ENCODE data around the gene DLL1. TPM values are rescaled to one million over a fixed set of nuclear protein-coding genes. Genes with fewer than 3 reads are reported as not detected.
A peak's percentile ranks its signal among the peaks of the same experiment; 100 is the strongest.

The DLL1 gene
- total and polyA plus RNA-seq, 7 donors, result 1.1 to 13.6 (median 4.6) TPM

- Histone ChIP-seq H3K9me3 (no peaks in the 10 kb centered on the region), H3K4me1 (no peaks in the 10 kb centered on the region), H3K4me3 (no peak overlapping the region), H3K27me3 (peaks cover 0 to 8% (median 3%) of the 10 kb centered on the region in 3 donors), H3K27ac (no peak overlapping the region), H3K36me3 (no peaks in the 10 kb centered on the region)
- 83% methylated on average over 5 of the region's 5 CpGs for WGBS, 2 donors
- peak; percentile 35 for DNase-seq
- intact Hi-C loops (cut with DNase I), result no loop called here
- TF ChIP-seq CTCF (IDR thresholded peaks at IDR 0.05) (no peak), POLR2A (IDR thresholded peaks at IDR 0.05) (no peak), EP300 (IDR thresholded peaks at IDR 0.05) (no peak), POLR2AphosphoS5 (IDR thresholded peaks at IDR 0.05) (no peak)
These were observed 31.6 kb downstream of the DLL1 start for GRCh38 chr6:170259278-170259677.

- intact Hi-C loops (cut with DNase I), result no loop called here
- Histone ChIP-seq H3K4me1 (no peaks in the 10 kb centered on the region), H3K27me3 (peaks cover 0 to 8% (median 3%) of the 10 kb centered on the region in 3 donors), H3K9me3 (no peaks in the 10 kb centered on the region), H3K36me3 (no peaks in the 10 kb centered on the region), H3K27ac (no peak overlapping the region), H3K4me3 (no peak overlapping the region)
- peak; percentile 60 for DNase-seq
- 78 to 84% methylated on average over 6 of the region's 6 CpGs for WGBS, 2 donors
- TF ChIP-seq CTCF (IDR thresholded peaks at IDR 0.05) (no peak), POLR2A (IDR thresholded peaks at IDR 0.05) (no peak), POLR2AphosphoS5 (IDR thresholded peaks at IDR 0.05) (no peak), EP300 (IDR thresholded peaks at IDR 0.05) (no peak)
These were observed 32.5 kb downstream of the DLL1 start for GRCh38 chr6:170258407-170258806.

GRCh38 chr6:170257376-170257775, 33.5 kb downstream of the DLL1 start:
- H3K4me3 ChIP-seq, result no peak overlapping the region
- intact Hi-C loops (cut with DNase I), result no loop called here
- H3K4me1 ChIP-seq, result no peaks in the 10 kb centered on the region
- no peak overlapping the region for H3K27ac ChIP-seq
- peak; percentile 12 for DNase-seq
- H3K36me3 ChIP-seq, result no peaks in the 10 kb centered on the region
- 73 to 86% methylated on average over 4 of the region's 4 CpGs for WGBS, 2 donors
- peaks cover 0 to 7% (median under 1%) of the 10 kb centered on the region in 3 donors for H3K27me3 ChIP-seq
- TF ChIP-seq POLR2AphosphoS5 (IDR thresholded peaks at IDR 0.05) (no peak), EP300 (IDR thresholded peaks at IDR 0.05) (no peak), CTCF (IDR thresholded peaks at IDR 0.05) (no peak), POLR2A (IDR thresholded peaks at IDR 0.05) (no peak)
- H3K9me3 ChIP-seq, result no peaks in the 10 kb centered on the region

GRCh38 chr6:170256641-170257040, 34.2 kb downstream of the DLL1 start:
- H3K27ac ChIP-seq, result no peak overlapping the region
- H3K4me1 ChIP-seq, result no peaks in the 10 kb centered on the region
- 94 to 95% methylated on average over 21 of the region's 21 CpGs for WGBS, 2 donors
- H3K4me3 ChIP-seq, result no peak overlapping the region
- intact Hi-C loops (cut with DNase I), result no loop called here
- H3K9me3 ChIP-seq, result no peaks in the 10 kb centered on the region
- no peaks in the 10 kb centered on the region for H3K36me3 ChIP-seq
- DNase-seq, result peak; percentile 41
- no peaks in the 10 kb centered on the region for H3K27me3 ChIP-seq
- no peak for TF ChIP-seq CTCF (IDR thresholded peaks at IDR 0.05)
- no peak for TF ChIP-seq EP300 (IDR thresholded peaks at IDR 0.05)
- TF ChIP-seq POLR2A (IDR thresholded peaks at IDR 0.05), result no peak
- no peak for TF ChIP-seq POLR2AphosphoS5 (IDR thresholded peaks at IDR 0.05)

- TF ChIP-seq CTCF (IDR thresholded peaks at IDR 0.05), result no peak
- no peak for TF ChIP-seq POLR2A (IDR thresholded peaks at IDR 0.05)
- TF ChIP-seq EP300 (IDR thresholded peaks at IDR 0.05), result no peak
- TF ChIP-seq POLR2AphosphoS5 (IDR thresholded peaks at IDR 0.05), result no peak
- Histone ChIP-seq H3K4me3 (no peak overlapping the region), H3K36me3 (no peaks in the 10 kb centered on the region), H3K4me1 (no peaks in the 10 kb centered on the region), H3K27me3 (no peaks in the 10 kb centered on the region), H3K27ac (no peak overlapping the region), H3K9me3 (no peaks in the 10 kb centered on the region)
- DNase-seq, result peak; percentile 24
- WGBS, 2 donors, result 81 to 87% methylated on average over 32 of the region's 32 CpGs
- intact Hi-C loops (cut with DNase I), result no loop called here
These were observed 35.3 kb downstream of the DLL1 start for GRCh38 chr6:170255426-170256125.

Measured in sigmoid colon (tissue), 7 donors.